Heart right ventricle (tissue), 16 donors: ENCODE data around the gene DNTT. TPM values are rescaled to one million over a fixed set of nuclear protein-coding genes. Genes with fewer than 3 reads are reported as not detected.

Experiments used
- ATAC-seq, 8 donors: fragments of 200-7000 bp; cut with Tn5 transposase; one replicate each; pipeline ENCODE4 v1.9.1; 2020; ENCODE audit warnings: mild to moderate bottlenecking in 8 of 8, moderate library complexity in 8 of 8, moderate number of reproducible peaks in 1 of 8
- DNase-seq, 2 donors: peaks; one replicate each; pipeline ENCODE4 v3.0.0-alpha.2; 2020
- H3K27ac ChIP-seq, 10 donors: fragments of 200-600 bp; sonication (generic) in 2 of 10; one replicate each; pipeline versions ENCODE4 v1.5.0 to v1.8.0; 2020 to 2022; ENCODE audit warnings: mild to moderate bottlenecking in 3 of 10
- H3K27me3 ChIP-seq, 7 donors: fragments of 200-600 bp; one replicate each; pipeline ENCODE4 v1.8.0; 2021 to 2022; ENCODE audit warnings: mild to moderate bottlenecking in 2 of 7
- H3K36me3 ChIP-seq, 9 donors: fragments of 200-600 bp; sonication (generic) in 1 of 9; one replicate each; pipeline versions ENCODE4 v1.5.0 to v1.8.0; 2020 to 2022; ENCODE audit warnings: mild to moderate bottlenecking in 2 of 9
- H3K4me1 ChIP-seq, 9 donors: fragments of 200-600 bp; sonication (generic) in 1 of 9; one replicate each; pipeline versions ENCODE4 v1.5.0 to v1.8.0; 2020 to 2022; ENCODE audit warnings: mild to moderate bottlenecking in 4 of 9
- H3K4me3 ChIP-seq, 10 donors: fragments of 200-600 bp; sonication (generic) in 2 of 10; one replicate each; pipeline versions ENCODE4 v1.5.0 to v1.8.0; 2020 to 2022; ENCODE audit warnings: mild to moderate bottlenecking in 7 of 10, moderate library complexity in 2 of 10
- H3K9me3 ChIP-seq, 11 donors: fragments of 200-600 bp in 10 of 11; sonication (generic) in 2 of 11; one replicate each; pipeline versions ENCODE4 v1.5.0 to v1.8.0; 2013 to 2022; ENCODE audit warnings: mild to moderate bottlenecking in 2 of 11, control low read depth in 1 of 11, moderate library complexity in 1 of 11
- WGBS, 2 donors: extraction: QIAGEN DNeasy Blood & Tissue Kit; methylation state at CpG; one replicate each; pipeline ENCODE4 v1.1.7; 2013; ENCODE audit warnings: inconsistent platforms in 1 of 2; 5-methylcytosine and 5-hydroxymethylcytosine counted together
- intact Hi-C, 10 donors: fragments of 100-400 bp; cut with DNase I; formaldehyde crosslinking; loops; one replicate each; pipeline versions ENCODE4 v1.11.1 to v1.14.2; 2022
- polyA plus RNA-seq, 2 donors: library from polyadenylated mRNA; stranded (reverse); fragments of 200-250 nt; gene quantifications; one replicate each; pipeline ENCODE4 v1.2.3, GENCODE V29; 2013
- total RNA-seq, 10 donors: library from RNA; stranded (reverse); fragmentation: NEBNext Ultra II Directional in 3 of 10; extraction: Animal tissue kit (Norgen Biotek cat#: 25700) in 3 of 10; gene quantifications; one replicate each; pipeline versions ENCODE4 v1.2.1 to v1.2.4, GENCODE V29; 2021 to 2023
- TF ChIP-seq, protein P1 (sequence below), 9 donors: fragments of 200-600 bp; sonication (generic) in 2 of 9; IDR thresholded peaks; one replicate each; pipeline versions ENCODE4 v1.5.0 to v1.8.0; 2021 to 2022; ENCODE audit warnings: antibody characterized with exemption in 9 of 9, mild to moderate bottlenecking in 5 of 9, moderate library complexity in 1 of 9
- donor health status: Arrhythmogenic right ventricular cardiomyopathy.
- donor health status: ischemic (EF 13 %, LVEDD 7.1; RV severe dilation, severe dysfunction).
- donor health status: healthy with polysubstance abuse.
- donor health status: DM: no; HTN: yes; CAD: no.
- donor health status: DM: no; HTN: no; CAD: no.
- donor health status: ischemic (EF 25% LVEDD 6.9; RV normal size, moderate dysfunction).
- donor health status: ischemic (EF 25% LVEDD 5.7; RV mildly dilated, moderate dysfunction).
- donor health status: healthy.
- donor health status: DM: yes; HTN: yes; CAD: no.
- donor health status: Ischemic cardiomyopathy.
- donor health status: ischemic (EF 35%, LVEDD 5.7; RV mildly dilated, moderate dysfunction).
- donor health status: nonischemic (EF 11% LVEDD 7.7; RV severe dilation, severe dysfunction).
- donor health status: DM: yes; HTN: yes; CAD: no.
- donor health status: PGD.
- donor health status: ischemic (EF 29% LVEDD 5.4; RV normal size, mild dysfunction).
- donor health status: nonischemic (EF 23%, LVEDD 6.1; RV moderate dilation, normal function).

Gene DNTT
- total and polyA plus RNA-seq, 12 donors, result not detected

- no peak overlapping the region for H3K4me3 ChIP-seq
- DNase-seq (no peak), ATAC-seq (no peak)
- WGBS, 2 donors, result 58 to 70% methylated on average over 2 of the region's 2 CpGs
- intact Hi-C loops, result no loop called here
- H3K9me3 ChIP-seq, result no peaks in the 10 kb centered on the region
- TF ChIP-seq, protein P1, sequence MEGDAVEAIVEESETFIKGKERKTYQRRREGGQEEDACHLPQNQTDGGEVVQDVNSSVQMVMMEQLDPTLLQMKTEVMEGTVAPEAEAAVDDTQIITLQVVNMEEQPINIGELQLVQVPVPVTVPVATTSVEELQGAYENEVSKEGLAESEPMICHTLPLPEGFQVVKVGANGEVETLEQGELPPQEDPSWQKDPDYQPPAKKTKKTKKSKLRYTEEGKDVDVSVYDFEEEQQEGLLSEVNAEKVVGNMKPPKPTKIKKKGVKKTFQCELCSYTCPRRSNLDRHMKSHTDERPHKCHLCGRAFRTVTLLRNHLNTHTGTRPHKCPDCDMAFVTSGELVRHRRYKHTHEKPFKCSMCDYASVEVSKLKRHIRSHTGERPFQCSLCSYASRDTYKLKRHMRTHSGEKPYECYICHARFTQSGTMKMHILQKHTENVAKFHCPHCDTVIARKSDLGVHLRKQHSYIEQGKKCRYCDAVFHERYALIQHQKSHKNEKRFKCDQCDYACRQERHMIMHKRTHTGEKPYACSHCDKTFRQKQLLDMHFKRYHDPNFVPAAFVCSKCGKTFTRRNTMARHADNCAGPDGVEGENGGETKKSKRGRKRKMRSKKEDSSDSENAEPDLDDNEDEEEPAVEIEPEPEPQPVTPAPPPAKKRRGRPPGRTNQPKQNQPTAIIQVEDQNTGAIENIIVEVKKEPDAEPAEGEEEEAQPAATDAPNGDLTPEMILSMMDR (IDR thresholded peaks at IDR 0.05), result no peak
- H3K27me3 ChIP-seq, result peaks cover 0 to 17% (median 7%) of the 10 kb centered on the region in 7 donors
- no peaks in the 10 kb centered on the region for H3K36me3 ChIP-seq
- H3K4me1 ChIP-seq, result no peaks in the 10 kb centered on the region
- no peak overlapping the region for H3K27ac ChIP-seq
Measured at GRCh38 chr10:96324447-96324846, 20.2 kb downstream of the DNTT start.

GRCh38 chr10:96325719-96326373, 21.6 kb downstream of the DNTT start:
- Histone ChIP-seq H3K4me1 (no peaks in the 10 kb centered on the region), H3K27ac (no peak overlapping the region), H3K36me3 (no peaks in the 10 kb centered on the region), H3K4me3 (no peak overlapping the region), H3K9me3 (no peaks in the 10 kb centered on the region), H3K27me3 (peaks cover 0 to 22% (median 11%) of the 10 kb centered on the region in 7 donors)
- intact Hi-C loops, result no loop called here
- ATAC-seq (no peak), DNase-seq (no peak)
- TF ChIP-seq, protein P1 (IDR thresholded peaks at IDR 0.05), result no peak
- 73 to 88% methylated on average over 4 of the region's 4 CpGs for WGBS, 2 donors

DNA sequence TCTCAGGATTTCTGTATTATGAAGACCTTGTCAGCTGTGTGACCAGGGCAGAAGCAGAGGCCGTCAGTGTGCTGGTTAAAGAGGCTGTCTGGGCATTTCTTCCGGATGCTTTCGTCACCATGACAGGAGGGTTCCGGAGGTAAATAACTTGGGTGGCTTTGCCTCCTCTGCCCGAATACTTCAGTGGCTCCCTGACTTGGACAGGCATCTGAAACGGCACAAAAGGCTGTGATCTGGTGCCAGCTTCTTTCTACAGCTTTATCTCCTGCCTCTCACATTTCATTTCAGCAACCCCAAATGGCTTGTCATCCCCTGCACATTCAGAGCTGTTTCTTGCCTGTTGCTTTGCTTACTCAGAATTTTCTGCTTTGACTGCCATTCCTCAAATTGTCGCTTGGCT, 23.2 kb downstream of the DNTT start:
- TF ChIP-seq, protein P1 (IDR thresholded peaks at IDR 0.05), result no peak
- Histone ChIP-seq H3K27ac (no peak overlapping the region), H3K27me3 (peaks cover 0 to 32% (median 20%) of the 10 kb centered on the region in 7 donors), H3K4me1 (no peaks in the 10 kb centered on the region), H3K4me3 (no peak overlapping the region), H3K36me3 (no peaks in the 10 kb centered on the region), H3K9me3 (no peaks in the 10 kb centered on the region)
- peak in 1 of 8 donors; percentile 33 for ATAC-seq
- WGBS, 2 donors, result 39 to 58% methylated on average over 7 of the region's 7 CpGs
- no peak for DNase-seq
- intact Hi-C loops, result no loop called here

- Histone ChIP-seq H3K36me3 (no peaks in the 10 kb centered on the region), H3K27me3 (peaks cover 0 to 39% (median 25%) of the 10 kb centered on the region in 7 donors), H3K4me3 (no peak overlapping the region), H3K27ac (no peak overlapping the region), H3K4me1 (no peaks in the 10 kb centered on the region), H3K9me3 (no peaks in the 10 kb centered on the region)
- DNase-seq, result no peak
- no peak for ATAC-seq
- TF ChIP-seq, protein P1 (IDR thresholded peaks at IDR 0.05), result no peak
- intact Hi-C loops, result no loop called here
- 66 to 77% methylated on average over 1 of the region's 1 CpG for whole genome bisulfite sequencing, 2 donors
Measured at GRCh38 chr10:96333101-96333500, 28.9 kb downstream of the DNTT start.
